ENCODE results near the gene CEACAM16.

DNA sequence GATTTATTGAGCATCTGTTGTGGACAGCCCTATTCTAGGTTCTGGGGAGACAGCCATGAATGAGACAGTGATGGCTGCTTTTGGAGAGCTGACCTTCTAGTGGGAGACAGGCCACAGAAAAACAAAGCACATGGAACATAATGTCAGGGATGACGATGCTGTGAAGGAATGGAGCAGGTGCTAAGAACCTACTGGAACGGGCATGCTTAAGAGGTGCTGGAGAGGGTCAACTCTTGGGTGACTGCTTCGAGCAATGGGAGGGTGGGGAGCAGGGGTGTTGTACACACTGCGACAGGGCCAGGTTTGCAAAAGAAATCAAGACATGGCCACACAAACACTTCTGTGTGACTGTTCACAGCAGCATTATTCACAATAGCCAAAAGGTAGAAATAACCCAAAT is 12.1 kb upstream of the CEACAM16 start:
- TF ChIP-seq, protein P1, sequence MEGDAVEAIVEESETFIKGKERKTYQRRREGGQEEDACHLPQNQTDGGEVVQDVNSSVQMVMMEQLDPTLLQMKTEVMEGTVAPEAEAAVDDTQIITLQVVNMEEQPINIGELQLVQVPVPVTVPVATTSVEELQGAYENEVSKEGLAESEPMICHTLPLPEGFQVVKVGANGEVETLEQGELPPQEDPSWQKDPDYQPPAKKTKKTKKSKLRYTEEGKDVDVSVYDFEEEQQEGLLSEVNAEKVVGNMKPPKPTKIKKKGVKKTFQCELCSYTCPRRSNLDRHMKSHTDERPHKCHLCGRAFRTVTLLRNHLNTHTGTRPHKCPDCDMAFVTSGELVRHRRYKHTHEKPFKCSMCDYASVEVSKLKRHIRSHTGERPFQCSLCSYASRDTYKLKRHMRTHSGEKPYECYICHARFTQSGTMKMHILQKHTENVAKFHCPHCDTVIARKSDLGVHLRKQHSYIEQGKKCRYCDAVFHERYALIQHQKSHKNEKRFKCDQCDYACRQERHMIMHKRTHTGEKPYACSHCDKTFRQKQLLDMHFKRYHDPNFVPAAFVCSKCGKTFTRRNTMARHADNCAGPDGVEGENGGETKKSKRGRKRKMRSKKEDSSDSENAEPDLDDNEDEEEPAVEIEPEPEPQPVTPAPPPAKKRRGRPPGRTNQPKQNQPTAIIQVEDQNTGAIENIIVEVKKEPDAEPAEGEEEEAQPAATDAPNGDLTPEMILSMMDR (IDR thresholded peaks at IDR 0.05 in 2 of 3, conservative IDR thresholded peaks at IDR 0.05 in 1 of 3; ENCODE audit: borderline replicate concordance in 1 of 3, insufficient read depth in 1 of 3, low read depth in 2 of 3, low read length in 2 of 3): no peak
- TF ChIP-seq, protein P2, sequence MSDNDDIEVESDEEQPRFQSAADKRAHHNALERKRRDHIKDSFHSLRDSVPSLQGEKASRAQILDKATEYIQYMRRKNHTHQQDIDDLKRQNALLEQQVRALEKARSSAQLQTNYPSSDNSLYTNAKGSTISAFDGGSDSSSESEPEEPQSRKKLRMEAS (IDR thresholded peaks at IDR 0.05): no peak
- TF ChIP-seq POLR2A (IDR thresholded peaks at IDR 0.05; ENCODE audit: borderline replicate concordance, extremely low read depth, insufficient read depth, insufficient read length) (no peak), EZH2phosphoT487 (IDR thresholded peaks at IDR 0.05; ENCODE audit: borderline replicate concordance) (no peak), ZNF274 (IDR thresholded peaks at IDR 0.05; ENCODE audit: low read depth, low read length) (no peak), ATF3 (IDR thresholded peaks at IDR 0.05) (no peak), YY1 (IDR thresholded peaks at IDR 0.05; ENCODE audit: extremely low read depth, insufficient replicate concordance, low read depth, low read length) (no peak), EZH2 (IDR thresholded peaks at IDR 0.05) (no peak), POLR2AphosphoS5 (IDR thresholded peaks at IDR 0.05; ENCODE audit: low read depth, low read length) (no peak)

Measured in HCT116 (cell line).